DMS153 treated with DMSO at 0.1 percent for 48 hours (cell line): ENCODE results near the gene ANGPTL3.
"Not testable (repeated sequence)": the region's sequence is repeated elsewhere in the genome, so short reads cannot be mapped to it uniquely, and the experiment has no call there.

Experiments used
- DNase-seq: peaks from one replicate; lab custom pipeline; 2025; ENCODE audit not compliant: unreplicated experiment; lab: John Stamatoyannopoulos, UW

ANGPTL3 gene, protein sequence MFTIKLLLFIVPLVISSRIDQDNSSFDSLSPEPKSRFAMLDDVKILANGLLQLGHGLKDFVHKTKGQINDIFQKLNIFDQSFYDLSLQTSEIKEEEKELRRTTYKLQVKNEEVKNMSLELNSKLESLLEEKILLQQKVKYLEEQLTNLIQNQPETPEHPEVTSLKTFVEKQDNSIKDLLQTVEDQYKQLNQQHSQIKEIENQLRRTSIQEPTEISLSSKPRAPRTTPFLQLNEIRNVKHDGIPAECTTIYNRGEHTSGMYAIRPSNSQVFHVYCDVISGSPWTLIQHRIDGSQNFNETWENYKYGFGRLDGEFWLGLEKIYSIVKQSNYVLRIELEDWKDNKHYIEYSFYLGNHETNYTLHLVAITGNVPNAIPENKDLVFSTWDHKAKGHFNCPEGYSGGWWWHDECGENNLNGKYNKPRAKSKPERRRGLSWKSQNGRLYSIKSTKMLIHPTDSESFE

DNA sequence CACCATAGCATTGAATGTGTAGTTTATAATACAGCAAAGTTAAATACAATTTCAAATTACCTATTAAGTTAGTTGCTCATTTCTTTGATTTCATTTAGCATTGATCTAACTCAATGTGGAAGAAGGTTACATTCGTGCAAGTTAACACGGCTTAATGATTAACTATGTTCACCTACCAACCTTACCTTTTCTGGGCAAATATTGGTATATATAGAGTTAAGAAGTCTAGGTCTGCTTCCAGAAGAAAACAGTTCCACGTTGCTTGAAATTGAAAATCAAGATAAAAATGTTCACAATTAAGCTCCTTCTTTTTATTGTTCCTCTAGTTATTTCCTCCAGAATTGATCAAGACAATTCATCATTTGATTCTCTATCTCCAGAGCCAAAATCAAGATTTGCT, at the start of gene ANGPTL3:
Gene ANGPTL3 (plus strand): TSS at position 240 of the 400 bp plus-strand sequence. CDS start 47 bp downstream, at position 287.
- no peak for DNase-seq

DNA sequence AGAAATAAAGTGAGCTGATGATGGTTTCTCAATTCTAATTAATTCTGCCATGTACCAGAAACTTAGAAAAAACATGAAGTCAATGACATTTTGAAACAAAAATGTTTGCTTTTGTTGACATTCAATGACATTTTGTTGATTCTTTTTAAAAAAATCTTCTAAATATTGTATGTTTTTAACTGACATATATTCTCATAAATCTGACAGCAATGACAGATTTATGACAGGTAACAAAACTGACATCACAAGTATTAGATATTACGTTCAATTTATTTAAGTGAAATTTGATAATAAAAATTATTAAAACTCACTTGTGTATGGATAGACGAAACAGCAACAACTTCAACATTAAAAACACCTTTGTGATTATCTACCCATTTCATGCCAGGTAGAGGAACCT, 36.0 kb upstream of the ANGPTL3 start:
- DNase-seq: no peak

DNA sequence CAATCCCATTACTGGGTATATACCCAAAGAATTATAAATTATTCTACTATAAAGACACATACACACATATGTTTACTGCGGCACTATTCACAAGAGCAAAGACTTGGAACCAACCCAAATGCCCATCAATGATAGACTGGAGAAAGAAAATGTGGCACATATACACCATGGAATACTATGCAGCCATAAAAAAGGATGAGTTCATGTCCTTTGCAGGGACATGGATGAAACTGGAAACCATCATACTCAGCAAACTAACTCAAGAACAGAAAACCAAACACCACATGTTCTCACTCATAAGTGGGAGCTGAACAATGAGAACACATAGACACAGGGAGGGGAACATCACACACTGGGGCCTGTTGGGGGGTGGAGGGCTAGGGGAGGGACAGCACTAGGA, 30.1 kb upstream of the ANGPTL3 start:
- DNase-seq: not testable (repeated sequence)

DNA sequence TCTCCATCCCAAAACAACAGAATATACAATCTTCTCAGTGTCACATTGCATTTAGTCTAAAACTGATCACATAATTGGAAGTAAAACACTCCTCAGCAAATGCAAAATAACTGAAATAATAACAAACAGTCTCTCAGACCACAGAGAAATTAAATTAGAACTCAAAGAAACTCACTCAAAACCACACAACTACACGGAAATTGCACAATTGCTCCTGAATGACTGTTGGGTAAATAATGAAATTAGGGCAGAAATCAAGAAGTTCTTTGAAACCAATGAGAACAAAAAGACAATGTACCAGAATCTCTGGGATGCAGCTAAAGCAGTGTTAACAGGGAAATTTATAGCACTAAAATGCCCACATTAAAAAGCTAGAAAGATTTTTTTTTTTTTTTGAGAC, 29.4 kb upstream of the ANGPTL3 start:
- DNase-seq: not testable (repeated sequence)

DNA sequence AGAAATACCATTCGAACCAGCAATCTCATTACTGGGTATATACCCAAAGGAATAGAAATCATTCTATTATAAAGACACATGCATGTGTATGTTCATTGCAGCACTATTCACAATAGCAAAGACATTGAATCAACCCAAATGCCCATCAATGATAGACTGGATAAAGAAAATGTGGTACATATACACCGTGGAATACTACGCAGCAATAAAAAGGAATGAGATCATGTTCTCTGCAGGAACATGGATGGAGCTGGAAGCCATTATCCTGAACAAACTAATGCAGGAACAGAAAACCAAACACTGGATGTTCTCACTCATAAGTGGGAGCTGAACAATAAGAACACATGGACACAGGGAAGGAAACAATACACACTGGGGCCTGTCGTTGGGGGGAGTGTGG, 25.8 kb upstream of the ANGPTL3 start:
- DNase-seq: not testable (repeated sequence)

DNA sequence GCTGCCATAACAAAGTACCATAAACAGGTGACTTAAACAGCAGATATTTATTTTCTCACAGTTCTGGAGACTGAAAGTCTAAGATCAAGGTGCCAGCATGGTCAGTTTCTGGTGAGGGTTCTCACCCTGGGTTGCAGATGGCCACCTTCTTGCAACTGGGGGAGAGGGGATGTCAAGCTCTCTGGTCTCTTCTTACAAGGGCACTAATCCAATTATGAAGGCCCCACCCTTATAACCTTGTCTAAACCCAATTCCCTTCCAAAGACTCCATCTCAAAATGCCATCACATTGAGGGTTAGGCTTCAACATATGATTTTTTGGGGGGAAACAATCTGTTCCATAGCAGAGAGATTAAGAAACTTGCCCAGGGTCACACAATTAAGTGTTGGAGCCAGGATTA, 24.8 kb upstream of the ANGPTL3 start:
- DNase-seq: no peak

DNA sequence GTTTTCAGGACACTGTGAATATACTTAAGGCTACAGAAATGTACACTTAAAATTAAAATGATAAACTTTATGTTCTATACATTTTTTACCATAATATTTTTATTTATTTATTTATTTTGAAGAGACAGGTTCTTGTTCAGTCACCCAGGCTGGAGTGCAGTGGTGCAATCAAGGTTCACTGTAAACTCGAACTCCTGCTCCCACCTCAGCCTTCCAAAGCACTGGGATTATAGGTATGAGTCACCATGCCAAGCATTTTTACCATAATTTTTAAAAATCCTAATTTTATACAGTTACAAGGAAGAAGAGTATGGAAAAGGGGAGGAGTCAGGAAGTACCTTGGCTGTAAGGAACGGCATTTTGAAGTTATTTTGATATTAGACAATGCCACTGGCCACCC, 23.6 kb upstream of the ANGPTL3 start:
- no peak for DNase-seq

DNA sequence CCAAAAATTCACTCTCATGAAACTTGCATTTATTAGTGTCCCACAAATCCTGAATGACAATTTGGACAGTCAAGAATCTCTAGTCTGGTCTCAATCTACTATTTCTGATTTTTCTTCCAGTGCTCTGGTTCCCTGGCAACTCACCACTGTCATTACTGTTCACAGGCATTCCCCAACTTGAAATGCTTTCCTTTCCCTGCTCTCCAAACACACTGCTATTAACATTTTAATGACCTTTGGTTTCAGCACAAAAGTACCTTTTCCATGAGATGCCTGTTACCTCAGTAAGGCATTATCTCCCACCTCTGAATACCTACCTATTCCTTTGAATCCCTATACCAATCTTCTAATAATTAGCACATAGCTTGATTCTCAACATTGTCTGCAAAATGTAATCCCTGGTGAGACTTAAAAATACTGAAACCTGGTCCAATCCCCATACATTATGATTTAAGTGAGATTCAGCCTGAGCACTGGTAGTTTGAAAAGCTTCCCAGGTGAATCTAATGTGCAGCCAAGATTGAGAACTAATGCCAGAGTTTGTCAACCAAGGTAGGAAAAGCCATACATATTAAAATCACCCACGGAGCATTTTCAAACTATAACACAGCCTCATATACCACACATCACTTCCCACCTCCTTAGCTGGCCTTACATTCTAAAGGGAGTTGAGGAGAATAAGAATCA, 11.7 kb upstream of the ANGPTL3 start:
- DNase-seq: no peak

DNA sequence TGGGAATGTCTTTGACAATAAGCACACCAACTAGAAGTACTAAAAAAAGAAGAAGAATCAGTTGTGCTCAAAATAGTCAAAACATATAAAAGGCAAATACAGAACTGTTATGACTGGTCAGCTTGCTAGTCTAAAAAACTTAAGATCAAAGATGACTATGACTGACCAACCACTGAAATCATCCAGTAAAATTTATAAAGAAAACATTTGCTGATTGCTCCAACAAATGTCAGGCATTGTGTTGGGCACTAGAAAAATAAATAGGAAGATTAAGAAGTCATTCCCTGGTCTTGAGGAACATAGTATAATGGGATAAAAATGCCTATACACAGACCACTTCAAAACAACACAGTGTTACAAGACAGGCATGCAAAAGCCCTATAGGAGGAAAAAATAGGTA, 9.3 kb upstream of the ANGPTL3 start:
- no peak for DNase-seq

DNA sequence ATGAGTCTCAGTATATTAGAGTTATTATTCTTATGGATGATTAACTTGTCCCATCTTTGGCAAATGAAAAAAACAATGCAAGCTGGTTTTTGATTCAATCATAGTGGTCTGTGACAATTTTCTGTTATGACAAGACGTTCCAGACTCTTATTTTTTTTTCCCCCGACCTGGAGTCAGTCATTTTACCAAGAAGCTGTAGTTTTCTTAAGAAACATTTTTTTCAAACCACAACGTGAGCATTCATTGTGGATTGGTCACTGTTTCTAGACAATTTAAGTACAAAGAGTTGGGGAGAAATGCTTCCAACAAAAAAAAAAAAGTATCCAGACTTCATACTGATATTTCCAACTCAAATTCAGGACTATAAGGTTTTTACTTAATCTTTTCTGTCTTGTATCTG, 8.0 kb upstream of the ANGPTL3 start:
- DNase-seq: no peak

DNA sequence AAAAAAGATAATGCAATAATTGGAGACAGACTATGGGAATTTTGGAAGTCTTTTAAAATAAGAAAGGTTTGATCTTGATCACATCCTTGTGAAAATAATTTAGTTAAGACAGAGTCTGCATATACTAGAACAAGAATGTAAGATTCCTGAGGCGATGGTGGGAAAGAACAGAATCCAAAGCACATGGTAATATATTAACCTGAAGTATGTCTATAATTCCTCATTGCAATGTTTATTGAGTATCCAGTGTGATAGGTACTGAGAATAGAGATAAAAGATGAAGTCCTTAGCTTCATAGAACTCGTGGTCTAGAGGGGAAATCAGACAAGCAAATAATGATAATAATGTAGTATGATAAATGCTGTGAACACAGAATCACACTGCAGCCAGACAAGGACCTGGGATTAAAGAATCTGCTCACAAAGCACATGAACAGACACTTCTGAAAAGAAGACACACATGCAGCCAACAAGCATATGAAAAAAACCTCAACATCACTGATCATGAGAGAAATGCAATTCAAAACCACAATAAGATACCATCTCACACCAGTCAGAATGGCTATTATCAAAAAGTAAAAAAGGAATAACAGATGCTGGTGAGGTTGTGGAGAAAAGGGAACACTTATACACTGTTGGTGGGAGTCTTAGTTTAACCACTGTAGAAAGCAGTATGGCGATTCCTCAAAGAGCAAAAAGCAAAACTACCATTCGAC, 6.9 kb upstream of the ANGPTL3 start:
- no peak for DNase-seq

DNA sequence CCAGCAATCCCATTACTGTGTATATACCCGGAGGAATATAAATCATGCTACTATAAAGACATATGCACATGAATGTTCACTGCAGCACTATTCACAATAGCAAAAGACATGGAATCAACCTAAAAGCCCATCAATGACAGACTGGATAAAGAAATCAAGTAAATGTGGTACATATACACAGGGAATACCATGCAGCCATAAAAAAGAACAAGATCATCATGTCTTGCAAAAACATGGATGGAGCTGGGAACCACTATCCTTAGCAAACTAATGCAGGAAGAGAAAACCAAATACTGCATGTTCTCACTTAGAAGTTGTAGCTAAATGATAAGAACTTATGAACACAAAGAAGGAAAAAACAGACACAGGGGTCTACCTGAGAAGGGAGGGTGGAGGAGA, 6.4 kb upstream of the ANGPTL3 start:
- DNase-seq: no peak

DNA sequence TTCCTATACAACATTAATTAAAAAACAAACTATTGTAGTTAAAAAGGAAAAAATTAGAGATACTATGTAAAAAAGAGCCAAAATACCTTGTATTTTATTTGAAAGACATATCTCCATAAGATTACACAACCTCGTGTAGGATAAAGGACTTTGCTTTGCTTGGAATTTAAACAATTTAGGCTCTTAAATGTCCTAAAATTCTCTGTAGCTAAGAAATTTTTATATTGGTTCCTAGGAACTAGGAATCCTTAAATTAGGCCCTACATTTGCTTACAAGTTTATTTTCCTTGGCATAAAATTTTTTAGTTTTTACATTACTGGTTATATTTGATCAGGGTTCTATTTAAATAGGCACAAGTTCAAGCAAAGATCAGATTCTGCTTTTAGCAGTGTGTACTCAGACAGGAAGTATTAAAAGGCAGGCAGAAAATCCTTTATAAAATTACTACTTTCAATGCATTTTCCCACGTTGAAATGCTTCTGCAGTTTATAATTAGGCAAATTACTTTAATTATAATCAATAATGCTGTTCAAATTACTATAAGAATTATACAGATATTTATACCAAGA, 3.4 kb upstream of the ANGPTL3 start:
- DNase-seq: no peak

DNA sequence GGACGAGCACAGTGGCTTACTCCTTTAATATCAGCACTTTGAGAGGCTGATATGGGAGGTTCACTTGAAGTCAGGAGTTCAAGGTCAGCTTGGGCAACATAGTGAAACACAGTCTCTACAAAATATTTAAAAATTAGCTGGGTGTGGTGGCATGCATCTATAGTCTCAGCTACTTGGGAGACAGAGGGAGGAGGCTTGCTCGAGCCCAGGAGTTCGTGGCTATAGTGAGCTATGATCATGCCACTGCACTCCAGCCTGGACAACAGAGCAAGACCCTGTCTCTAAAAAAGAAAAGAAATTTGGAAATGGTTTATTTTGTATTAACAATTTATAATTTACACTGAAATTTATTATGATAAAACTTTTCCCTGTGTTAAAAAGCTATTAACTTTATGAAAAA, 1.7 kb upstream of the ANGPTL3 start:
- DNase-seq: no peak

DNA sequence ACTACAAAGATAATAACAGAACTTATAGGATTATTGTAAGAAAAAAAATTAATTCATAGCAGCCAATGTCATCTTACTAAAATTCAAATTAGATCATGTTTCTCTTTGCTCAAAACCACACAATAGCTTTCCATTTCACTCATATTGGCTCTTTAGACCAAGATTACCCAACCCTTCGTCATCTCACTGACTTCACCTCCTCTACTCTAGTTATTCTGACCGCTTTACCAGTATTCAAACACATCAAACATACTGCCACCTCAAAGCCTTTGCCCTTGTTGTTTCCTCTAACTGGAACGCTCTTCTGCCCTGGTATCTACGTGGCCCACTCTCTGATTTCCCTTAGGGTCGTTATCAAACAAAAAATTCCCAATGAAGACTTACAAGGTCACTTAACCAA, 1.7 kb downstream of the ANGPTL3 start:
- DNase-seq: no peak

DNA sequence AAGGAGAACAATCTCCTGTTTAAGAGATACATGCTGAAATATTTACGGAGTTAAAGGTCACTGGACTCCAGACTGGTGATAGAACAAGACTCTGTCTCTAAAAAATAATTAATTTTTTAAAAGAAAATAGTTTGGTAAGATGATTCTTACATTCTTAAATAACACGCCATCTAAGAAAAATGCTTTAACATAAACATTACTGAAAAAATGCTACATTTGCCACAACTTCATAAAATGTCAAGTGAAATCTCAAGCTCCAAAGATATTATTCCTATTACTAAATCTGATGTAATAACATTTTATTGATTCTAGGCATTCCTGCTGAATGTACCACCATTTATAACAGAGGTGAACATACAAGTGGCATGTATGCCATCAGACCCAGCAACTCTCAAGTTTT, 4.1 kb downstream of the ANGPTL3 start:
- no peak for DNase-seq

DNA sequence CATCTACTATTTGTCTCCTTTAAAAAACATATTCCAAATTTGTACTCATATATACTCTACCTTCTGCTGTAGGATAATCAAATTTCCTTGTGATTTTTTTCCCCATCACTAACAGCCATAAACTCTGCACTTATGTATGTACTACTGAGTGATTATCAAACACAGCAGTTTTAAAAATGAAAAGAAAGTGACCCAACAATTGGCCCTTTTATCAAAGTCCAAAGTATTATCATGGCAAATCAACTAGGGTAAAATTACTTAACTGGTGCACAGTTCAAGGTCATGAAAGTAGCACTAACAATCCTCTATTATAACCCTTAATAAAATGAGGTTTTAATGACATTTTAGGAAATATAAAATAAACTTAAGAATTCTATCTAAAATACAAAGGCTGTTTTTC, 11.6 kb downstream of the ANGPTL3 start:
- no peak for DNase-seq

DNA sequence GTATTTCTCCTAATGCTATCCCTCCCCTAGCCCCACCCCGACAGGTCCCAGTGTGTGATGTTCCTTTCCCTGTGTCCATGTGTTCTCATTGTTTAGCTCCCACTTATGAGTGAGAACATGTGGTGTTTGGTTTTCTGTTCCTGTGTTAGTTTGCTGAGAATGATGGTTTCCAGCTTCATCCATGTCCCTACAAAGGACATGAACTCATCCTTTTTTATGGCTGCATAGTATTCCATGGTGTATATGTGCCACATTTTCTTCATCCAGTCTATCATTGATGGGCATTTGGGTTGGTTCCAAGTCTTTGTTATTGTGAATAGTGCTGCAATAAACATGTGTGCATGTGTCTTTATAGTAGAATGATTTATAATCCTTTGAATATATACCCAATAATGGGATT, 13.3 kb downstream of the ANGPTL3 start:
- DNase-seq: not testable (repeated sequence)

DNA sequence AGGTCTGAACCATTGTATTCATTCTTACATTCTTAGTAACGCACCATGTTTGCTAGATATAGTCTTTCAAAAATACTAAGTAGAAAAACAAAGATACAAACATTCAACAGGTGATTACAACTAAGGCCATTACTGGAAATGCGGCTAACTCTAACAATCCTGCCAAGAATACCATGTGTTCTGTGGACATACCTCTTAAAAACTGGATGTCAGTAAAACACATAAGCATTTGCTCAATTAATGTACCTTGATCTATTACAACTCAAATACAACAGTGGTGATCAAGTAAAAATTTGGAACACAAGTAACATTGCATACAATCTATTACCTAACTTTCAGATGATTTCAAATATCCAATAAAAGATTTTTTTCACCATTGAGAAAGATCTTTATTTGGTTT, 15.4 kb downstream of the ANGPTL3 start:
- DNase-seq: no peak

DNA sequence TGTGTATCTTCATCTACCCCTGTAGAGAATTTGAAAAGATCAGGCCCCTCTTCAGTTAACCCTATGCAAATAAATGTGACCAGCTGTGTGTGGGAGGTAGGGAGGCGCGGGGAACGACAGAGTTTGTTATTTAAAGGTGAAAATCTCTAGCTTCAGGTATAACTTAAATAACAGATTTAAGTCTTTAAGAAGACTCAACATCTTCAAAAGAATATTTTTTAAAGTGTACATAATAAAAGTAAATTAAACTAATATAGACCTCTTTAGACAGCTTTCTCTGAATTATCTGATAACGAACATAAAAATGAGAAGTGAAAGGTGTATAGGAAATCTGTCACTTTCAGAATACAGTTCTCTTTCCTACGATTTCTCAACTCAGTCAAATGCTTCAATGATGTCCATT, 16.0 kb downstream of the ANGPTL3 start:
- DNase-seq: no peak

DNA sequence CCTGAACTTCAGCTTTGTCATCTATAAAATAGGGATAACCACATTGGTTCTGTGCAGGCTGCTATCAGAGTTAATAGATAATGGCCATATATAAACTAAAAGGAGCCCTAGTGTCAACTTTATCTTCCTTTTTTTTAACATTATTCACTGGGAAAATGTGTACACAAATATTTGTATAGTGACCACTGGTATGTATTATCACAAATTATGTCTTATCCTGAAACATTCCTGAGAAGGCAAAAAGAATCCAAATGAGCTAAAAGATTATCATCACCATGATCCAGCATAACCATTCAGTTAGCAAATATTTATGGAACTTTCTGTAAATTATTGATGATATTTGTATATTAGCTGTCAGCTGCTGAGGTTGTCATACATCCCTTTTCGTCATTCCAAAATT, 16.6 kb downstream of the ANGPTL3 start:
- no peak for DNase-seq

DNA sequence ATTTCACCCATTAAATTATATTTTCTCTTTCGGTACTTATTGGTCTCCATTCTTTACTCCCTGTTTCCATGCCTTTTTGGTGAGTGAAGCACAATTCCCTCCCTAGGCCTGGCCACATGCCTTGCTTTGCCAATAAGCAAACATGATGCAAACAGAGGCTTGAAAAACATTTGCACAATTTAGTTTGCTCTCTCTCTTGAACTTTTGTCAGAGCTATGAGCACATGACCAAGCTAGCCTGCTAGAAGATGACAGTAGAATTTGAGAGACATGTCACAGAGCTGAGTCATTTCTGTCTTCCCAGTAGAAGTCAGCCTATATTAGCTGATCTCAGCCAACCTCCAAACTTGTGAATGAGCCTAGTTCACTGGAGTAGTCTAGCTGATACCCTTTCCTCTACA, 24.6 kb downstream of the ANGPTL3 start:
- no peak for DNase-seq
